SK-N-DZ (cell line): ENCODE results near the gene MYOC.
"Not testable (repeated sequence)": the region's sequence is repeated elsewhere in the genome, so short reads cannot be mapped to it uniquely, and the experiment has no call there.

Experiments used
- DNase-seq: peaks from one replicate; pipeline ENCODE4 v3.0.0-alpha.2; 2015; ENCODE audit warnings: low spot score

The MYOC gene

GRCh38 chr1:171606402-171606941 is 46.0 kb downstream of the MYOC start:
- DNase-seq: no peak

DNA sequence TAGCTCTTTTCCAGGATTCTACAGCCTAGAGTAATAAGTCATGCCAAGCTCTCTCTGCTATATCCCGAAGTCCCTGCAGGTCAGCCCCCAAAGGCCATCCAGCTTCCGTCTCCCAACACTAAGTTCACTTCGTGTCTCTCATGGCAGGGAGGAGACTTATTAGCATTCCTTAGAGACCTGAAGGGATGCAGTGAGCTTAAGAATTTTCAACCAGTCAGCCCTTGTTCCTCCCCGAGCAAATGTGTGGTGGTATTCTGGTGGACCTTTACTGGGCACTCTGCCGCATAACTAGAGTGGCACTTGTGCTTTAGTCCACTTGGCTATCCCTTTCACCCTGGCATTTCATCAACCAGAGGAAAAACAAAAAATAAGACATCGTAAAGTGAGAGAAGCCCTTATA is 49.4 kb downstream of the MYOC start:
- not testable (repeated sequence) for DNase-seq

DNA sequence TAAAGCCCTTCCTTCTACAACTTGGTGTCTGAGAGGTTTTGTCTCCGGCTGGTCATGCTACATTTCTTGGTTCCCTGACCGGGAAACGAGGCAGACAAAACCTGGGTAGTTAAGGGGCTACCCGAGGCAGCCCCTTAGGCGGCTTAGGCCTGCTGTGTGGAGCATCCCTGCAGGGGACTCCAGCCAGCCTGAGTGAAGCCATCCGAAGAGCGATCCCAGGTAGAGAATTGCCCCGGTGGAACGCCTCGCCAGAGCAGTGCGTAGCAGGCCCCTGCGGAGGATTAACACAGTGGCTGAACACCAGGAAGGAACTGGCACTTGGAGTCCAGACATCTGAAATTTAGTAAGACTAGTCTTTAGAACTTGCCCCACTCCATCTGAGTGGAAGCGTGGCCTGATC is 51.6 kb downstream of the MYOC start:
- DNase-seq: no peak

DNA sequence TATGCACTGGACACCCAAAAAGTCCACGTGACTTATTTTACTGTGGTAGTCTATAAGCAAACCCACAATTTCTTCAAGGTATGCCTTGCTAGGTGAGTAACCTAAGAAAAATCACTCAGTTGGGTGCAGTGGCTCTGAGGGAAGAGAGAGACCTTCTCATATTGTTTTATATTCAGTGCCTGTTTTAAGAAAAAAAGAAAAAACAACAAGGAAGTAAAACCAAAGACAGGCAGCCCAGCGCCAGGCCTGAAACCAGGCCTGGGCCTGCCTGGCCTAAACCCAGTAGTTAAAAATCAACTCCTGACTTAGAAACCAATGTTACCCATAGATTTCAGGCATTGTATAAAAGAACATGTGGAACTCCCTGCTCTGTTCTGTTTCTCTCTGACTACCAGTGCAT is 52.2 kb downstream of the MYOC start:
- DNase-seq: not testable (repeated sequence)

DNA sequence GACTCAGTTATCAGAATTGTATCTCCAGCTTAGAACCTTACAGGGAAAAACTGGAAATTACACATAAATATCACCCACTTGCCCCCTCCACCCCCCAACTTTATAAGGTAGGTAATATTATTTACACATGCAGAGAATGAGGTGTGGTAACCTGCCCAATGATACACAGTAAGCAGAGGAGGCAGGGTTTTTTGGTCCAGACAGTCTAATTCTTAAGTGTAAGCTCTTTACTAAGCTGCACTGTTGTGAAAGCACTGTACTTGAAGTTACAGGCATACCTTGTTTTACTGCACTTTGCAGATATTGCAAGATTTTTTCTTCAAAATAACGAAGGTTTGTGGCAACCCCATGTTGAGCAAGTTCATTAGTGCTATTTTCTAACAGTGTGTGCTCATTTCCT is 55.3 kb downstream of the MYOC start:
- no peak for DNase-seq

GRCh38 chr1:171596705-171597104 is 55.8 kb downstream of the MYOC start:
- DNase-seq: no peak

- DNase-seq: no peak
These were observed 56.4 kb downstream of the MYOC start for GRCh38 chr1:171596119-171596518.

GRCh38 chr1:171595324-171595723 is 57.2 kb downstream of the MYOC start:
- DNase-seq: no peak

DNA sequence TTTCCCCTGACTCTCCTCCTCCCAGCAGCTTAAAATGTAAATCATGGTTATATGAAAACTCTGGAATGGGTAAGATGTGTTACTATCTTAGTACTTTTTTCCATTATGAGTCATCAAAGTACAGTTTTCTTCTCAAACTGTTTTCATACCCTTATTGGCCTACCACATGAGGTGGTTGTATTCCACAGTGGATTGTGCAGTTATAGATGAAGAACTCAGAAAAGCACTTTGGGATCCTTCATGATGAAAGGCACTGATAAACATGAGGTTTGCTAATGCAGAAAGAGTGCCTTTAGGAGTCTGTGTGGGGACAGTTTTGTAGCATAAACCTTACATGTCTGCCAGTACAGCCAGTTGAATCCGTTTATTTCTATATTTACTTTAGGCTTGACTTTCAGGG is 62.5 kb downstream of the MYOC start:
- DNase-seq: no peak

DNA sequence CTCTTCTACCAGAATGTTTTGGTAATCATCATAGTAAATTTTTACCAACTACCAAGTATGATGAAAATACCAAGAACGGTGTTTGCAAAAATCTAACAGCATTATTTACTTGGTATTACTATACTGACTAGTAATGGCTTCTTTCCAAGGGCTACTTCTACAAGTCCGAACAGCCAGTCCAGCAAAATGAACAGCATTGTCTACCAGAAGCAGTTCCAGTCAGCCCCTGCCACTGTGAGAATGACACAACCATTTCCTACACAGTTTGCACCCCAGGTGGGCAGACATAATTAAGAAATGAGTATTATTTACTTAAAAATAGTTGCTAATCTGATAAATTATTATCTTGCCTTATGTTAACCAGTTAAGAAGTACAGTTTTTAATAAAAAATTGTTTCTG is 64.3 kb downstream of the MYOC start:
- DNase-seq: no peak

DNA sequence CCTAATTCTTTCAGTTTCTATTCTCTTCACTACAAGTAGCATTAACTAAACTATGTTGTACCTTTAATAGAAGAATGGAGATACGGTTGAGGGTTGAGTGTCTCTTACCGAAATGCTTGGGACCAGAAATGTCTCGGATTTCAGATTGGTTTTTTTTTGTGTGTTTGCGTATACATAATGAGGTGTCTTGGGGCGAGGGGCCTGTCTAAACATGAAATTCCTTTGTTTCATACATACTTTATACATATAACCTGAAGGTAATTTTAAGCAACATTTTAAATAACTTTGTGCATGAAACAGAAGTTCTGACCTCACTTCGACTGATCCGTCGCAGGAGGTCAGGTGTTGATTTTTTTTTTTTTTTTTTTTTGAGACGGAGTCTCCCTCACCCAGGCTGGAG is 66.8 kb downstream of the MYOC start:
- DNase-seq: no peak
